Activated CD4-positive, CD25-positive, alpha-beta regulatory T cell treated with anti-CD3 and anti-CD28 coated beads, Interleukin-2, amount 50 U/mL, for 24 hours (primary cell): ENCODE data around the gene NT5DC1.
A peak's percentile ranks its signal among the peaks of the same experiment; 100 is the strongest.
"Not testable (repeated sequence)": the region's sequence is repeated elsewhere in the genome, so short reads cannot be mapped to it uniquely, and the experiment has no call there.

Experiments used
- ATAC-seq, 2 donors: fragments of 150-1000 bp; cut with Tn5 transposase; one replicate each; pipeline ENCODE4 v1.10.0; 2021; ENCODE audit warnings: mild to moderate bottlenecking in 1 of 2, moderate library complexity in 1 of 2

The NT5DC1 gene

GRCh38 chr6:116094041-116094440 is 6.6 kb upstream of the NT5DC1 start:
- ATAC-seq = no peak

- not testable (repeated sequence) for ATAC-seq
Observed at GRCh38 chr6:116096048-116096759, 4.4 kb upstream of the NT5DC1 start.

- ATAC-seq = no peak
Observed at GRCh38 chr6:116096979-116097816, 3.5 kb upstream of the NT5DC1 start.

GRCh38 chr6:116099036-116099435 is 1.6 kb upstream of the NT5DC1 start:
- ATAC-seq = no peak

- no peak for ATAC-seq
Observed at GRCh38 chr6:116101302-116101718, 657 bp downstream of the NT5DC1 start.

GRCh38 chr6:116101790-116102189 is 1.1 kb downstream of the NT5DC1 start:
- ATAC-seq = no peak

GRCh38 chr6:116102873-116103272 is 2.2 kb downstream of the NT5DC1 start:
- no peak for ATAC-seq

- ATAC-seq = no peak
Observed at GRCh38 chr6:116104636-116105035, 4.0 kb downstream of the NT5DC1 start.

- no peak for ATAC-seq
Observed at GRCh38 chr6:116105247-116105646, 4.6 kb downstream of the NT5DC1 start.

GRCh38 chr6:116106146-116106545 is 5.5 kb downstream of the NT5DC1 start:
- ATAC-seq = no peak

GRCh38 chr6:116108836-116109235 is 8.2 kb downstream of the NT5DC1 start:
- no peak for ATAC-seq

- ATAC-seq = peak in 1 of 2 donors; percentile 38
Observed at GRCh38 chr6:116111552-116112528, 11.2 kb downstream of the NT5DC1 start.

- ATAC-seq = no peak
Observed at GRCh38 chr6:116113386-116113785, 12.7 kb downstream of the NT5DC1 start.

- no peak for ATAC-seq
Observed at GRCh38 chr6:116115781-116116180, 15.1 kb downstream of the NT5DC1 start.

- ATAC-seq = peak in 1 of 2 donors; percentile 44
Observed at GRCh38 chr6:116118608-116119007, 18.0 kb downstream of the NT5DC1 start.

- no peak for ATAC-seq
Observed at GRCh38 chr6:116120430-116120829, 19.8 kb downstream of the NT5DC1 start.

GRCh38 chr6:116126032-116126431 is 25.4 kb downstream of the NT5DC1 start, which contains the start of gene COL10A1:
COL10A1 (minus strand) TSS chr6:116126132; CDS start chr6:116125492, 640 bp downstream.
- ATAC-seq = no peak

- ATAC-seq = no peak
Observed at GRCh38 chr6:116127771-116128493, 27.3 kb downstream of the NT5DC1 start.

- ATAC-seq = no peak
Observed at GRCh38 chr6:116133453-116133852, 32.8 kb downstream of the NT5DC1 start.

GRCh38 chr6:116136373-116136772 is 35.7 kb downstream of the NT5DC1 start:
- no peak for ATAC-seq

- ATAC-seq = no peak
Observed at GRCh38 chr6:116136933-116137340, 36.3 kb downstream of the NT5DC1 start.

GRCh38 chr6:116139917-116140316 is 39.3 kb downstream of the NT5DC1 start:
- ATAC-seq = no peak
